PFSK-1 (cell line): Measurements from ENCODE around the gene DLGAP1.

ENCODE experiments used
- FOXP2 ChIP-seq: optimal IDR thresholded peaks from 2 replicates; pipeline ENCODE3; 2011; ENCODE audit warnings: borderline replicate concordance, control low read depth, inconsistent platforms; ENCODE audit not compliant: insufficient read depth; ENCODE audit errors: extremely low read length, extremely low read depth
- POLR2AphosphoS5 ChIP-seq: IDR thresholded peaks from 2 replicates; pipeline ENCODE4 v1.6.1; 2012; ENCODE audit warnings: low read depth, mild to moderate bottlenecking, control low read depth, low read length, moderate library complexity
- REST ChIP-seq, 2 experiments: IDR thresholded peaks; 2 replicates each; pipeline versions ENCODE4 v1.6.1 to v1.8.0; 2011 to 2012; ENCODE audit warnings: low read depth in 2 of 2, low read length in 2 of 2, control low read depth in 1 of 2, inconsistent platforms in 1 of 2, mild to moderate bottlenecking in 1 of 2, moderate library complexity in 1 of 2; ENCODE audit not compliant: insufficient read depth in 1 of 2
- SIN3A ChIP-seq: IDR thresholded peaks from 2 replicates; pipeline ENCODE4 v1.6.1; 2012; ENCODE audit warnings: mild to moderate bottlenecking, low read length, moderate library complexity, borderline replicate concordance; ENCODE audit not compliant: insufficient read depth
- TAF1 ChIP-seq: IDR thresholded peaks from 2 replicates; pipeline ENCODE4 v1.6.1; 2012; ENCODE audit warnings: low read length, control low read depth, borderline replicate concordance; ENCODE audit not compliant: insufficient read depth

The DLGAP1 gene

GRCh38 chr18:4399929-4400328 lies 55.2 kb downstream of the DLGAP1 start:
- TF ChIP-seq FOXP2 (no peak), REST (IDR thresholded peaks at IDR 0.05; ENCODE audit: insufficient read depth in 1 of 2, low read depth in 2 of 2, low read length in 2 of 2) (no peak), POLR2AphosphoS5 (no peak), TAF1 (no peak), SIN3A (no peak)

GRCh38 chr18:4394700-4395099 lies 60.4 kb downstream of the DLGAP1 start:
- TF ChIP-seq REST (IDR thresholded peaks at IDR 0.05; ENCODE audit: insufficient read depth in 1 of 2, low read depth in 2 of 2, low read length in 2 of 2): no peak
- TF ChIP-seq POLR2AphosphoS5: no peak
- TF ChIP-seq SIN3A: no peak
- TF ChIP-seq TAF1: no peak
- TF ChIP-seq FOXP2: no peak

- TF ChIP-seq REST (IDR thresholded peaks at IDR 0.05; ENCODE audit: insufficient read depth in 1 of 2, low read depth in 2 of 2, low read length in 2 of 2) (no peak), FOXP2 (no peak), TAF1 (no peak), SIN3A (no peak), POLR2AphosphoS5 (no peak)
Observed at GRCh38 chr18:4391859-4392258, 63.2 kb downstream of the DLGAP1 start.

GRCh38 chr18:4385876-4386275 lies 69.2 kb downstream of the DLGAP1 start:
- no peak for TF ChIP-seq TAF1
- no peak for TF ChIP-seq FOXP2
- TF ChIP-seq POLR2AphosphoS5: no peak
- TF ChIP-seq REST (IDR thresholded peaks at IDR 0.05; ENCODE audit: insufficient read depth in 1 of 2, low read depth in 2 of 2, low read length in 2 of 2): no peak
- no peak for TF ChIP-seq SIN3A

- no peak for TF ChIP-seq POLR2AphosphoS5
- TF ChIP-seq REST (IDR thresholded peaks at IDR 0.05; ENCODE audit: insufficient read depth in 1 of 2, low read depth in 2 of 2, low read length in 2 of 2): no peak
- TF ChIP-seq TAF1: no peak
- TF ChIP-seq SIN3A: no peak
- no peak for TF ChIP-seq FOXP2
Observed at GRCh38 chr18:4384932-4385331, 70.2 kb downstream of the DLGAP1 start.
